Measurements from ENCODE around the gene PAM. TPM values are rescaled to one million over a fixed set of nuclear protein-coding genes. Genes with fewer than 3 reads are reported as not detected.
"Not testable (repeated sequence)": the region's sequence is repeated elsewhere in the genome, so short reads cannot be mapped to it uniquely, and the experiment has no call there.

Gene PAM
- total RNA-seq, 1 donor from 2014 or later, result 940 TPM

- H3K4me1 ChIP-seq, result no peaks in the 10 kb centered on the region
- intact Hi-C loops (cut with DNase I), result no loop called here
Observed at GRCh38 chr5:103034662-103035392, 279.7 kb downstream of the PAM start.

GRCh38 chr5:103035701-103036100 lies 280.6 kb downstream of the PAM start:
- TF ChIP-seq CTCF (IDR thresholded peaks at IDR 0.05), result no peak
- H3K4me3 ChIP-seq, result no peak overlapping the region
- H3K27me3 ChIP-seq, result no peaks in the 10 kb centered on the region
- DNase-seq (ENCODE audit: low spot score in 2 of 2), result no peak
- intact Hi-C loops (cut with DNase I), result no loop called here
- peaks cover 6 to 11% of the 10 kb centered on the region in 2 donors for H3K36me3 ChIP-seq
- no peaks in the 10 kb centered on the region for H3K4me1 ChIP-seq
- H3K27ac ChIP-seq, result peak overlapping the region in 1 of 2 donors; percentile 12
- H3K9me3 ChIP-seq, result no peaks in the 10 kb centered on the region

More at GRCh38 chr5:103034662-103035392, 279.7 kb downstream of the PAM start:
- no peaks in the 10 kb centered on the region for H3K27me3 ChIP-seq
- no peak for TF ChIP-seq CTCF (IDR thresholded peaks at IDR 0.05)
- H3K36me3 ChIP-seq, result peaks cover 13 to 16% of the 10 kb centered on the region in 2 donors
- H3K9me3 ChIP-seq, result no peaks in the 10 kb centered on the region
- no peak overlapping the region for H3K27ac ChIP-seq
- H3K4me3 ChIP-seq, result no peak overlapping the region
- DNase-seq (ENCODE audit: low spot score in 2 of 2), result no peak

GRCh38 chr5:103036601-103037000 lies 281.5 kb downstream of the PAM start:
- Histone ChIP-seq H3K36me3 (peaks cover 6 to 10% of the 10 kb centered on the region in 2 donors), H3K9me3 (no peaks in the 10 kb centered on the region), H3K4me1 (no peaks in the 10 kb centered on the region), H3K27me3 (no peaks in the 10 kb centered on the region), H3K27ac (no peak overlapping the region), H3K4me3 (no peak overlapping the region)
- TF ChIP-seq CTCF (IDR thresholded peaks at IDR 0.05), result no peak
- DNase-seq (ENCODE audit: low spot score in 2 of 2), result no peak
- intact Hi-C loops (cut with DNase I), result no loop called here

- H3K4me3 ChIP-seq, result no peak overlapping the region
- TF ChIP-seq CTCF (IDR thresholded peaks at IDR 0.05), result no peak
- intact Hi-C loops (cut with DNase I), result no loop called here
- no peaks in the 10 kb centered on the region for H3K4me1 ChIP-seq
- no peaks in the 10 kb centered on the region for H3K27me3 ChIP-seq
- H3K9me3 ChIP-seq, result no peaks in the 10 kb centered on the region
- no peak overlapping the region for H3K27ac ChIP-seq
- no peaks in the 10 kb centered on the region for H3K36me3 ChIP-seq
- DNase-seq (ENCODE audit: low spot score in 2 of 2), result no peak
Observed at GRCh38 chr5:103037673-103038455, 282.8 kb downstream of the PAM start.

GRCh38 chr5:103041071-103041676 lies 286.1 kb downstream of the PAM start:
- peak overlapping the region in 1 of 2 donors; percentile 20 for H3K4me3 ChIP-seq
- intact Hi-C loops (cut with DNase I), result loop anchor here (1.0 to 2.0 kb wide), 3 partner anchors 260 to 458 kb away; no protein-coding TSS in a partner anchor
- DNase-seq (ENCODE audit: low spot score in 2 of 2), result no peak
- peak; percentile 36 to 71 (median 68) for TF ChIP-seq CTCF (IDR thresholded peaks at IDR 0.05)
- H3K27ac ChIP-seq, result no peak overlapping the region
- no peaks in the 10 kb centered on the region for H3K9me3 ChIP-seq
- H3K36me3 ChIP-seq, result no peaks in the 10 kb centered on the region
- H3K27me3 ChIP-seq, result no peaks in the 10 kb centered on the region
- H3K4me1 ChIP-seq, result no peaks in the 10 kb centered on the region

GRCh38 chr5:103046706-103047105 lies 291.6 kb downstream of the PAM start:
- DNase-seq (ENCODE audit: low spot score in 2 of 2); intact Hi-C loops (cut with DNase I); H3K27me3 ChIP-seq; H3K4me1 ChIP-seq; H3K36me3 ChIP-seq; H3K9me3 ChIP-seq; H3K4me3 ChIP-seq; H3K27ac ChIP-seq: not testable (repeated sequence)

All from ascending aorta (tissue), 2 donors.